Suprapubic skin (tissue), 4 donors: ENCODE results near the gene CTDNEP1. TPM values are rescaled to one million over a fixed set of nuclear protein-coding genes. Genes with fewer than 3 reads are reported as not detected.

Experiments
- DNase-seq, 2 donors: peaks; one replicate each; pipeline ENCODE4 v3.0.0-alpha.2; 2019; ENCODE audit warnings: low spot score in 2 of 2
- H3K27ac ChIP-seq: fragments of 200-600 bp; sonication (generic); one replicate; pipeline ENCODE4 v1.5.1; 2019
- H3K27me3 ChIP-seq: fragments of 200-600 bp; sonication (generic); one replicate; pipeline ENCODE4 v1.5.1; 2019
- H3K36me3 ChIP-seq: fragments of 200-600 bp; sonication (generic); one replicate; pipeline ENCODE4 v1.5.1; 2019
- H3K4me1 ChIP-seq: fragments of 200-600 bp; sonication (generic); one replicate; pipeline ENCODE4 v1.5.1; 2019
- H3K4me3 ChIP-seq: fragments of 200-600 bp; sonication (generic); one replicate; pipeline ENCODE4 v1.5.1; 2019; ENCODE audit warnings: mild to moderate bottlenecking
- H3K9me3 ChIP-seq: fragments of 200-600 bp; sonication (generic); one replicate; pipeline ENCODE4 v1.5.1; 2019
- CTCF ChIP-seq, 2 donors: fragments of 200-600 bp in 1 of 2; fragments of 450-650 bp in 1 of 2; sonication (generic) in 1 of 2; IDR thresholded peaks; one replicate each; pipeline ENCODE4 v1.5.1; 2016 to 2019; ENCODE audit warnings: antibody characterized with exemption in 2 of 2, mild to moderate bottlenecking in 1 of 2, moderate library complexity in 1 of 2
- EP300 ChIP-seq: sonication (generic); formaldehyde crosslinking; IDR thresholded peaks from one replicate; pipeline ENCODE4 v1.6.1; 2017; ENCODE audit warnings: antibody characterized with exemption
- POLR2A ChIP-seq, 2 donors: fragments of 450-650 bp; IDR thresholded peaks; one replicate each; pipeline ENCODE4 v1.6.1; 2017; ENCODE audit warnings: antibody characterized with exemption in 2 of 2, mild to moderate bottlenecking in 2 of 2, moderate library complexity in 2 of 2
- POLR2AphosphoS5 ChIP-seq, 3 donors: sonication (generic); formaldehyde crosslinking; IDR thresholded peaks; one replicate each; pipeline ENCODE4 v1.6.1; 2017; ENCODE audit warnings: antibody characterized with exemption in 3 of 3
- WGBS: methylation state at CpG from one replicate; pipeline ENCODE4 v1.1.5; 2018; 5-methylcytosine and 5-hydroxymethylcytosine counted together
- total RNA-seq, 4 donors: library from RNA; depleted of rRNA; stranded (reverse); fragments of >200 nt; gene quantifications; one replicate each; pipeline ENCODE4 v1.1.0, GENCODE V29; 2016

CTDNEP1 gene
- total RNA-seq, 4 donors from 2014 or later = 54.7 to 80.6 (median 72.1) TPM

- H3K27me3 ChIP-seq = peaks cover 59% of the 10 kb centered on the region
- no peaks in the 10 kb centered on the region for H3K9me3 ChIP-seq
- H3K27ac ChIP-seq = peak overlapping the region; percentile 76
- WGBS = 6% methylated on average over 40 of the region's 75 CpGs
- no peak for DNase-seq
- peaks cover 57% of the 10 kb centered on the region for H3K4me1 ChIP-seq
- TF ChIP-seq POLR2AphosphoS5 (IDR thresholded peaks at IDR 0.05) = no peak
- no peak for TF ChIP-seq POLR2A (IDR thresholded peaks at IDR 0.05)
- no peak for TF ChIP-seq EP300
- TF ChIP-seq CTCF (IDR thresholded peaks at IDR 0.05) = no peak
- H3K36me3 ChIP-seq = no peaks in the 10 kb centered on the region
- peak overlapping the region; percentile 46 for H3K4me3 ChIP-seq
Observed at GRCh38 chr17:7293816-7294613, 42.5 kb upstream of the CTDNEP1 start.

- Histone ChIP-seq H3K9me3 (no peaks in the 10 kb centered on the region), H3K36me3 (no peaks in the 10 kb centered on the region), H3K4me1 (peaks cover 57% of the 10 kb centered on the region), H3K27me3 (peaks cover 67% of the 10 kb centered on the region), H3K27ac (peak overlapping the region; percentile 76), H3K4me3 (no peak overlapping the region)
- 68% methylated on average over 8 of the region's 11 CpGs for whole genome bisulfite sequencing
- TF ChIP-seq POLR2AphosphoS5 (IDR thresholded peaks at IDR 0.05) (peak in 1 of 3 donors; percentile 13), POLR2A (IDR thresholded peaks at IDR 0.05) (no peak), CTCF (IDR thresholded peaks at IDR 0.05) (no peak), EP300 (no peak)
- no peak for DNase-seq
Observed at GRCh38 chr17:7293159-7293558, 41.6 kb upstream of the CTDNEP1 start.

GRCh38 chr17:7292729-7293128 lies 41.2 kb upstream of the CTDNEP1 start:
- H3K4me1 ChIP-seq = peaks cover 57% of the 10 kb centered on the region
- no peak for DNase-seq
- peak overlapping the region; percentile 47 for H3K27ac ChIP-seq
- 23% methylated on average over 6 of the region's 6 CpGs for WGBS
- peaks cover 67% of the 10 kb centered on the region for H3K27me3 ChIP-seq
- H3K36me3 ChIP-seq = no peaks in the 10 kb centered on the region
- no peaks in the 10 kb centered on the region for H3K9me3 ChIP-seq
- no peak for TF ChIP-seq POLR2AphosphoS5 (IDR thresholded peaks at IDR 0.05)
- TF ChIP-seq CTCF (IDR thresholded peaks at IDR 0.05) = no peak
- TF ChIP-seq EP300 = no peak
- TF ChIP-seq POLR2A (IDR thresholded peaks at IDR 0.05) = no peak
- no peak overlapping the region for H3K4me3 ChIP-seq

GRCh38 chr17:7292194-7292593 lies 40.7 kb upstream of the CTDNEP1 start:
- 34% methylated on average over 2 of the region's 2 CpGs for WGBS
- TF ChIP-seq POLR2A (IDR thresholded peaks at IDR 0.05) (no peak), EP300 (no peak), POLR2AphosphoS5 (IDR thresholded peaks at IDR 0.05) (no peak), CTCF (IDR thresholded peaks at IDR 0.05) (no peak)
- peaks cover 70% of the 10 kb centered on the region for H3K27me3 ChIP-seq

GRCh38 chr17:7290685-7291084 lies 39.2 kb upstream of the CTDNEP1 start:
- Histone ChIP-seq H3K4me3 (no peak overlapping the region), H3K4me1 (peaks cover 46% of the 10 kb centered on the region), H3K27me3 (peaks cover 70% of the 10 kb centered on the region), H3K36me3 (no peaks in the 10 kb centered on the region), H3K9me3 (no peaks in the 10 kb centered on the region), H3K27ac (no peak overlapping the region)
- TF ChIP-seq EP300 (no peak), POLR2A (IDR thresholded peaks at IDR 0.05) (no peak), CTCF (IDR thresholded peaks at IDR 0.05) (no peak), POLR2AphosphoS5 (IDR thresholded peaks at IDR 0.05) (no peak)
- DNase-seq = no peak
- WGBS = 91% methylated on average over 11 of the region's 11 CpGs

More at GRCh38 chr17:7292194-7292593, 40.7 kb upstream of the CTDNEP1 start:
- DNase-seq = no peak
- H3K4me3 ChIP-seq = no peak overlapping the region
- no peaks in the 10 kb centered on the region for H3K9me3 ChIP-seq
- peak overlapping the region; percentile 47 for H3K27ac ChIP-seq
- H3K36me3 ChIP-seq = no peaks in the 10 kb centered on the region
- H3K4me1 ChIP-seq = peaks cover 57% of the 10 kb centered on the region
